NCI-H446 (cell line): Measurements from ENCODE around the gene MYO3B.

Source experiments
- DNase-seq, 2 experiments: peaks; one replicate each; lab custom pipeline; 2025; lab: John Stamatoyannopoulos, UW

MYO3B gene

GRCh38 chr2:170163411-170164065 lies 14.4 kb upstream of the MYO3B start:
- DNase-seq, result no peak

DNA sequence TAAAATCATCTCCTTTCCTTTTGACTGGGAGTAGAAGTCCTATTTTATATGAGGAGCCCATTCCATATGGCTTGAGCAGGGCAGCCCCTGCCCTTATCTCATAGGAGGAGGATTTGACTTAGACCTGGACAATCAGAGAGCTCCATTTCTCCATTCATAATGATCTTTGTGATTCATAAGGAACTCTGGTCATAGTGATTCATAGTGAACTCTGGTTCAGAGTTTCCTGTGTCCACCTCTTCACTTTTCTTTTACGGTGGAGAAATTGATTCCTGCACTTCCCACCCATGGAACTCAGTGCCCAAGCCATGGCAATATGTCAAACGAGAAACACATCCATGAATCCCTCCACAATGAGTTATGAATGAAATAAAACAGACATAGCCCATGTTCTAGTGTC lies 12.8 kb upstream of the MYO3B start:
- no peak for DNase-seq

DNA sequence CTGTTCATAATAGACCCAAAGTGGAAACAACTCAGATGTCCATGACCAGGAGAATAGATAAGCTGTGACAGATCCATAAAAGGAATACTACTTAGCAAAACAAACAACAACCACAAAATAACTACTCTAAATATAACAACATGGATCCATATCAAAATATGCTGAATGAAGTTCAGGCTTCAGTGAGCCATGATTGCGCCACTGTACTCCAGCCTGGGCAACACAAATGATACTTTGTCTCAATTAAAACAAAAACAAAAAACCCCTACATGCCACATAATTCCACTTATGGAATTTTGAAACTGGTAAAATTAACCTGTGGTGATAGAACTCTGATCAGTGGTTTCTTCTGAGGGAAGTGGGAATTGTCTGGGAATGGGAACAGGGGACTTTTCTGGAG lies 11.2 kb upstream of the MYO3B start:
- DNase-seq, result no peak

- DNase-seq, result no peak
Observed at GRCh38 chr2:170170281-170171040, 7.5 kb upstream of the MYO3B start.

DNA sequence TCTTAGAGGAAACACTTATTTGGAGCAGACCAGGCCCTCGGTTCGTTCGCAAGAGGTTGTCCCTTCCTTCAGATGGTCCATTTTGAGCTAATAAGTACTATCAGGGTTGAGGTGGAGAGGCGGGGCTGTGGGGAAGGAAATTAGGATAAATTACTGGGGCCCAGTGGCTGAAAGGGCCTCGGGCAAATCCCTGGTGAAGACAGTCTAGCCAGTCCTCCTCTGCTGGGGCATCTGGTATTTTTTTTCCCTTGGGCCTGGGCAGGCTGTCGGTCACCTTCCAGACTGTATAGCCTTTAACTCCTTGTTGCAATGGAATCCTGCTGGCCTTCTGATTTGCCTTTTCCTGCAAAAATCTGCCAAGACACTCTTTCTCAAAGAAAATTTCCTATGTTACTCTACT lies 1.7 kb upstream of the MYO3B start:
- no peak for DNase-seq

- no peak for DNase-seq
Observed at GRCh38 chr2:170180031-170180566, 2.2 kb downstream of the MYO3B start.

- no peak for DNase-seq
Observed at GRCh38 chr2:170181602-170182001, 3.7 kb downstream of the MYO3B start.

DNA sequence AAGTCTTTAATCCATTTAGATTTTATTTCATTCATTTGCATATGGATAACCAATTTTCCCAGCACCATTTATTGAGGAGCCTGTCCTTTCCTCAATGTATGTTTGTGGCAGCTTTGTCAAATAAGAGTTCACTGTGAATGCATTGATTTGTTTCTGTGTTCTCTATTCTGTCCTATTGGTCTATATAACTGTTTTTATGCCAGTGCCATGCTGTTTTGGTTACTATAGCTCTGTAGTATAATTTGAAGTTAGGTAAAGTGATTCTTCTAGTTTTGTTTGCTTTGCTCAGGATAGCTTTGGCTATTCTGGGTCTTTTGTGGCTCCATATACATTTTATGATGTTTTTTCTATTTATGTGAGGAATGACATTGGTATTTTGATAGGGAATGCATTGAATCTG lies 7.4 kb downstream of the MYO3B start:
- DNase-seq, result no peak

- no peak for DNase-seq
Observed at GRCh38 chr2:170189757-170190156, 11.8 kb downstream of the MYO3B start.

GRCh38 chr2:170190172-170190571 lies 12.2 kb downstream of the MYO3B start:
- no peak for DNase-seq

- DNase-seq, result peak in 1 of 2 experiments; percentile 37
Observed at GRCh38 chr2:170191166-170191866, 13.4 kb downstream of the MYO3B start.

GRCh38 chr2:170196963-170197362 lies 19.0 kb downstream of the MYO3B start:
- DNase-seq, result no peak

DNA sequence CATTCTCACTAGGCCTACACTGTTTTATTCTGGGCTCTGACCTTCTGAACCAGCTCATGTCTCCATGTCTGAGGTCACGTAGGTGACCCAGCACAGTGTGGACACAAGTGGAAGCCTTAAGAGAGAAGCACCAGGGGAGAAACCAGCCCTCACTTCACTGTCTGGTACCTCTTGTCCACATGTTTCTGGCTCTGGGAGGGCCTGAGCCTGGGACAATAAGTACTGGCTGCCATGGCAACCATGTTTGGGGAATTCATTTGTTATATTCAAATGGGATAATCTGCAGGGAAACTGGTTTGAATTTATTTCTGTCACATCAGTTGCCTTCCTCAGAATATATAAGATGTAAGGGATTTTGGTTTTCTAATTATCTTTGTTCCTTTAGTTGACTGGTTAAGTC lies 23.3 kb downstream of the MYO3B start:
- no peak for DNase-seq

DNA sequence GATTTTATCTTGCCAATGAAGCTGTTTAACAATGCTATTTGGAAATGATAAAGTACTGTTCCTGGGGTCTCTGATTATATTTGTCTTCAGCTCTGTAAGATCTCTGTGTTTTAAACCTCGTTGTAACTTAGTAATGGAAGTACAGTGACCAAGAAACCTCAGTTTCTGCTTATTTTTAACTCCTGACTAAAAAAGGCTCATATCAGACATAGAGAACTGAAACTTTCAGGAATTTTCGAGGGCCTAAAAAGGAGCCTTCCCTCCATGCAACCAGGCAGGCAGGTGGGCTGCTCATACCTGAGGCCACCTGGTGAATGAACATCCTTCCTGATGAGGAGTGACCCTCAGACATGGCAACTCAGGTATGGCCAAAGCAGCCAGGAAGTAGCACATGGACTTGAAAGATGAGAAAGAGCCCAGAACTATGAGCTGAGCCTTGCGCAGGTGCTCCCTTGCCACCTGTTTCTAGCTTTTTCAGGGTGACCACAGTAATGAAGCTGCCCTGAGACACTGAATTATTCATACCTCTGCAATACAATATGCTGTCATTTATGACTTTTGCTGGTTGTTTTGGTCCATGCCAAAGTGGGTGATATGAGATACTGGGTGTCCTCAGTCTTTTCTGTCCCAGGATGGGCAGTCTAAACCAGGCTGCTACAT lies 23.9 kb downstream of the MYO3B start:
- no peak for DNase-seq

- no peak for DNase-seq
Observed at GRCh38 chr2:170202437-170202836, 24.5 kb downstream of the MYO3B start.

GRCh38 chr2:170204298-170204951 lies 26.5 kb downstream of the MYO3B start:
- DNase-seq, result no peak

DNA sequence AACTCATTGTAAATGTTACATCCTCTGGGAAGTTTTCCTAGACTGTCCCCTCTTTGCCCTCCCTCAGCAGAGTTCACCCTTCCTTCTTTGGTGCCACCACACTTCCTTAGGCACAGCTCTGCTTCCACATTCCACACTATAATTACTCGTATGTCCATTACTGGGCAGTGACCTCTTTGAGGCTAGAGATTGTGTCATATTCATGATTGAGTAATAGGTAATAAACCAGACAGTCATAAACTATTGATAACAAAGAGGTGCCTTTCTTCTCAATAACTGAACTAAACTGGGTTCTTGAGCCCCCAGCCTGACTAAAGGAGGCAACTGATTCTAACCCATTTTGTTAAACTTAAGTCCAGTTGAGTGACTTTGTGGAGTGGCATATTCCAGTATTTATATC lies 28.3 kb downstream of the MYO3B start:
- DNase-seq, result no peak

DNA sequence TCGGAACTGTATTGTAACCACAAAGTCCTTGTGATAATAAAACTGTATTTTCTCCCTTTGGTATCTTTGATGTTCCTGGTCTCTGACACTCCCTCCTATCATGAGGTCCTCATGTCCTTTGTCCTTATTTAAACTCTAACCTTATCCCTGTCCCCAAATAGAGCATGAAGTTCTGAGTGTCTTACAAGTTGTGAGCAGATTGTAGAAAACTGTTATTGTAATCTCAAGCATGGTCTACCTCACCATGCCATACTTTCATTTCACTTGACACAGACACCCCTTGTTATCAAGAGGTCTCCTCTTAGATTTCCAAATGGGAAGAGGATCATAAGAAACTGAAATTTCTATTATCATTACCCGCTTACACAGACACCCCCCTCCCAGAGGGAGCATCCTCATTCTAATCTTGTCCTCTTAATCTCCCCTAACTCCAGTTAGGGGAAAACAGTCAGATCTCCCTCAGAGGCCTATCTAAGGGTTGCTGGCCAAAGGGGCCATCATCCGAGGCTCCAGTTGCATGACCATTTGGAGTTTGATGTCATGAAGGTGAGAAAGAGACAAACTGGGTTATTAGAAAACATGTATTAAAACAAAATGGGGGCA lies 29.0 kb downstream of the MYO3B start:
- DNase-seq, result no peak

- DNase-seq, result no peak
Observed at GRCh38 chr2:170207901-170208300, 30.0 kb downstream of the MYO3B start.

- DNase-seq, result no peak
Observed at GRCh38 chr2:170208967-170209366, 31.0 kb downstream of the MYO3B start.

- no peak for DNase-seq
Observed at GRCh38 chr2:170212625-170213280, 34.8 kb downstream of the MYO3B start.
